ENCODE results near the gene BAHD1. TPM values are rescaled to one million over a fixed set of nuclear protein-coding genes. Genes with fewer than 3 reads are reported as not detected.

BAHD1 gene
- total RNA-seq, 1 experiment from 2014 or later, result 40.6 TPM

DNA sequence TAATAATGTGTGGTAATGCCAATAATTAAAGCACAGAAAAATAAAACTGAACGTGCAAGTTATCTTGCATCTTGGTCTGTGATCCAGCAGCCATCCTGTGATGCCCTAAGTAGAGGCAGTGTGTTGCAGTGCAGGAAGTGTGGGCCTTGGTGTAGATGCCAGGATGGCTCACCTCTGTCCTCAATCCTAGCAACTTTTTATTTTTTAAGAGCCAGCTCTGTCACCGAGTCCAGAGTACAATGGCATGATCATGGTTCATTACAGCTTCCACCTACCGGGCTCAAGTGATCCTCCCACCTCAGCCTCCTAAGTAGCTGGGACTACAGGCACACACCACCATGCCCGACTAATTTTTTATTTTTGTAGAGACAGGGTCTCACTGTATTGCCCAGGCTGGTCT, 7.6 kb downstream of the BAHD1 start:
- intact Hi-C loops (cut with micrococcal nuclease; ENCODE audit: unreplicated experiment) (no loop called here), in situ Hi-C loops (cut with HindIII; ENCODE audit: low pct_unique_long_range_greater_than_20kb, low sequenced_read_pairs) (no loop called here)
- no peak overlapping the region for H3K4me3 ChIP-seq (ENCODE audit: low read depth in 2 of 2, low read length in 2 of 2)
- ATAC-seq, result no peak
- DNase-seq (ENCODE audit: low read depth, low spot score), result no peak
- BruUV-seq (replicated peaks), result no TSS peak
- no peaks in the 10 kb centered on the region for H3K9me3 ChIP-seq (ENCODE audit: control insufficient read depth, insufficient read depth, low read depth, low read length)
- ChIA-PET POLR2A (no interaction called here), CTCF (interaction anchor here (0.5 kb wide), 1 partner anchor 49 kb away, joined by 7 read pairs; no protein-coding TSS in a partner anchor)
- H3K36me3 ChIP-seq (ENCODE audit: control insufficient read depth, insufficient read depth, low read length), result no peaks in the 10 kb centered on the region
- no peaks in the 10 kb centered on the region for H3K27me3 ChIP-seq (ENCODE audit: control insufficient read depth, insufficient read depth, low read length)
- no peak overlapping the region for H3K27ac ChIP-seq (ENCODE audit: low read length)
- H3K4me1 ChIP-seq (ENCODE audit: control insufficient read depth, insufficient read depth, low read length), result peaks cover 55% of the 10 kb centered on the region
- TF ChIP-seq TCF7L2 (IDR thresholded peaks at IDR 0.05; ENCODE audit: low read depth, low read length) (no peak), SIN3A (IDR thresholded peaks at IDR 0.05; ENCODE audit: borderline replicate concordance, insufficient read depth, low read depth, low read length) (no peak), POLR2AphosphoS5 (IDR thresholded peaks at IDR 0.05; ENCODE audit: low read depth, low read length) (no peak)
- TF ChIP-seq, protein P1, sequence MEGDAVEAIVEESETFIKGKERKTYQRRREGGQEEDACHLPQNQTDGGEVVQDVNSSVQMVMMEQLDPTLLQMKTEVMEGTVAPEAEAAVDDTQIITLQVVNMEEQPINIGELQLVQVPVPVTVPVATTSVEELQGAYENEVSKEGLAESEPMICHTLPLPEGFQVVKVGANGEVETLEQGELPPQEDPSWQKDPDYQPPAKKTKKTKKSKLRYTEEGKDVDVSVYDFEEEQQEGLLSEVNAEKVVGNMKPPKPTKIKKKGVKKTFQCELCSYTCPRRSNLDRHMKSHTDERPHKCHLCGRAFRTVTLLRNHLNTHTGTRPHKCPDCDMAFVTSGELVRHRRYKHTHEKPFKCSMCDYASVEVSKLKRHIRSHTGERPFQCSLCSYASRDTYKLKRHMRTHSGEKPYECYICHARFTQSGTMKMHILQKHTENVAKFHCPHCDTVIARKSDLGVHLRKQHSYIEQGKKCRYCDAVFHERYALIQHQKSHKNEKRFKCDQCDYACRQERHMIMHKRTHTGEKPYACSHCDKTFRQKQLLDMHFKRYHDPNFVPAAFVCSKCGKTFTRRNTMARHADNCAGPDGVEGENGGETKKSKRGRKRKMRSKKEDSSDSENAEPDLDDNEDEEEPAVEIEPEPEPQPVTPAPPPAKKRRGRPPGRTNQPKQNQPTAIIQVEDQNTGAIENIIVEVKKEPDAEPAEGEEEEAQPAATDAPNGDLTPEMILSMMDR (IDR thresholded peaks at IDR 0.05), result no peak
- TF ChIP-seq, protein P2, sequence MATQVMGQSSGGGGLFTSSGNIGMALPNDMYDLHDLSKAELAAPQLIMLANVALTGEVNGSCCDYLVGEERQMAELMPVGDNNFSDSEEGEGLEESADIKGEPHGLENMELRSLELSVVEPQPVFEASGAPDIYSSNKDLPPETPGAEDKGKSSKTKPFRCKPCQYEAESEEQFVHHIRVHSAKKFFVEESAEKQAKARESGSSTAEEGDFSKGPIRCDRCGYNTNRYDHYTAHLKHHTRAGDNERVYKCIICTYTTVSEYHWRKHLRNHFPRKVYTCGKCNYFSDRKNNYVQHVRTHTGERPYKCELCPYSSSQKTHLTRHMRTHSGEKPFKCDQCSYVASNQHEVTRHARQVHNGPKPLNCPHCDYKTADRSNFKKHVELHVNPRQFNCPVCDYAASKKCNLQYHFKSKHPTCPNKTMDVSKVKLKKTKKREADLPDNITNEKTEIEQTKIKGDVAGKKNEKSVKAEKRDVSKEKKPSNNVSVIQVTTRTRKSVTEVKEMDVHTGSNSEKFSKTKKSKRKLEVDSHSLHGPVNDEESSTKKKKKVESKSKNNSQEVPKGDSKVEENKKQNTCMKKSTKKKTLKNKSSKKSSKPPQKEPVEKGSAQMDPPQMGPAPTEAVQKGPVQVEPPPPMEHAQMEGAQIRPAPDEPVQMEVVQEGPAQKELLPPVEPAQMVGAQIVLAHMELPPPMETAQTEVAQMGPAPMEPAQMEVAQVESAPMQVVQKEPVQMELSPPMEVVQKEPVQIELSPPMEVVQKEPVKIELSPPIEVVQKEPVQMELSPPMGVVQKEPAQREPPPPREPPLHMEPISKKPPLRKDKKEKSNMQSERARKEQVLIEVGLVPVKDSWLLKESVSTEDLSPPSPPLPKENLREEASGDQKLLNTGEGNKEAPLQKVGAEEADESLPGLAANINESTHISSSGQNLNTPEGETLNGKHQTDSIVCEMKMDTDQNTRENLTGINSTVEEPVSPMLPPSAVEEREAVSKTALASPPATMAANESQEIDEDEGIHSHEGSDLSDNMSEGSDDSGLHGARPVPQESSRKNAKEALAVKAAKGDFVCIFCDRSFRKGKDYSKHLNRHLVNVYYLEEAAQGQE (IDR thresholded peaks at IDR 0.05; ENCODE audit: insufficient read depth in 1 of 2, low read depth in 2 of 2, low read length in 1 of 2), result no peak

DNA sequence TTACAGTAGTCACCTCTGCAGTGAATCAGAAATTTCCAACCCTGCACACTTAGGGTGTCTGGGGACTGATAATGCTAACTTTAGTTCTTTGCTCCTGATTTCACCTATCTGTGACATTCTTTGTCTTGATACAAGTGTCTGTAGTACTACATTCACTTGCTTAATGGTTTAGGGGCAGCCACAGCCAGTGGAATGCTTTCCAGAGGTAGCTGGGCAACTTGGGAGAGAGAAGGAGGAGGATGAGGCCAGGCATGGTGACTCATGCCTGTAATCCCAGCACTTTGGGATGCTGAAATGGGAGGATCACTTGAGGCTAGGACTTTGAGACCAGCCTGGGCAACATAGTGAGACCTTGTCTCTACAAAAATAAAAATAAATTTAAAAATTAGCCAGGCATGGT, 8.5 kb downstream of the BAHD1 start:
- H3K4me1 ChIP-seq (ENCODE audit: control insufficient read depth, insufficient read depth, low read length), result peaks cover 49% of the 10 kb centered on the region
- ATAC-seq, result no peak
- no peak for DNase-seq (ENCODE audit: low read depth, low spot score)
- BruUV-seq (replicated peaks), result no TSS peak
- H3K27me3 ChIP-seq (ENCODE audit: control insufficient read depth, insufficient read depth, low read length), result no peaks in the 10 kb centered on the region
- intact Hi-C loops (cut with micrococcal nuclease; ENCODE audit: unreplicated experiment) (no loop called here), in situ Hi-C loops (cut with HindIII; ENCODE audit: low pct_unique_long_range_greater_than_20kb, low sequenced_read_pairs) (no loop called here)
- H3K9me3 ChIP-seq (ENCODE audit: control insufficient read depth, insufficient read depth, low read depth, low read length), result no peaks in the 10 kb centered on the region
- CTCF ChIA-PET, result interaction anchor here (0.9 kb wide), 1 partner anchor 94 kb away, joined by 10 read pairs; no protein-coding TSS in a partner anchor
- H3K27ac ChIP-seq (ENCODE audit: low read length), result no peak overlapping the region
- H3K36me3 ChIP-seq (ENCODE audit: control insufficient read depth, insufficient read depth, low read length), result no peaks in the 10 kb centered on the region
- TF ChIP-seq, protein P1 (IDR thresholded peaks at IDR 0.05), result no peak
- TF ChIP-seq POLR2AphosphoS5 (IDR thresholded peaks at IDR 0.05; ENCODE audit: low read depth, low read length), result no peak
- TF ChIP-seq, protein P2 (IDR thresholded peaks at IDR 0.05; ENCODE audit: insufficient read depth in 1 of 2, low read depth in 2 of 2, low read length in 1 of 2), result no peak
- TF ChIP-seq SIN3A (IDR thresholded peaks at IDR 0.05; ENCODE audit: borderline replicate concordance, insufficient read depth, low read depth, low read length), result no peak
- TF ChIP-seq TCF7L2 (IDR thresholded peaks at IDR 0.05; ENCODE audit: low read depth, low read length), result no peak
- POLR2A ChIA-PET, result interaction anchor here (0.7 kb wide), 1 partner anchor 11 kb away, joined by 11 read pairs; no protein-coding TSS in a partner anchor
- no peak overlapping the region for H3K4me3 ChIP-seq (ENCODE audit: low read depth in 2 of 2, low read length in 2 of 2)

All from Panc1 (cell line).